GM18867 (cell line): ENCODE data around the gene CDHR5.
"Not testable (repeated sequence)": the region's sequence is repeated elsewhere in the genome, so short reads cannot be mapped to it uniquely, and the experiment has no call there.

ENCODE experiments used
- ATAC-seq: cut with Tn5 transposase; IDR thresholded peaks from one replicate; pipeline ENCODE4 v1.9.1; 2021; ENCODE audit warnings: mild to moderate bottlenecking, moderate library complexity; ENCODE audit not compliant: unreplicated experiment

Gene CDHR5

DNA sequence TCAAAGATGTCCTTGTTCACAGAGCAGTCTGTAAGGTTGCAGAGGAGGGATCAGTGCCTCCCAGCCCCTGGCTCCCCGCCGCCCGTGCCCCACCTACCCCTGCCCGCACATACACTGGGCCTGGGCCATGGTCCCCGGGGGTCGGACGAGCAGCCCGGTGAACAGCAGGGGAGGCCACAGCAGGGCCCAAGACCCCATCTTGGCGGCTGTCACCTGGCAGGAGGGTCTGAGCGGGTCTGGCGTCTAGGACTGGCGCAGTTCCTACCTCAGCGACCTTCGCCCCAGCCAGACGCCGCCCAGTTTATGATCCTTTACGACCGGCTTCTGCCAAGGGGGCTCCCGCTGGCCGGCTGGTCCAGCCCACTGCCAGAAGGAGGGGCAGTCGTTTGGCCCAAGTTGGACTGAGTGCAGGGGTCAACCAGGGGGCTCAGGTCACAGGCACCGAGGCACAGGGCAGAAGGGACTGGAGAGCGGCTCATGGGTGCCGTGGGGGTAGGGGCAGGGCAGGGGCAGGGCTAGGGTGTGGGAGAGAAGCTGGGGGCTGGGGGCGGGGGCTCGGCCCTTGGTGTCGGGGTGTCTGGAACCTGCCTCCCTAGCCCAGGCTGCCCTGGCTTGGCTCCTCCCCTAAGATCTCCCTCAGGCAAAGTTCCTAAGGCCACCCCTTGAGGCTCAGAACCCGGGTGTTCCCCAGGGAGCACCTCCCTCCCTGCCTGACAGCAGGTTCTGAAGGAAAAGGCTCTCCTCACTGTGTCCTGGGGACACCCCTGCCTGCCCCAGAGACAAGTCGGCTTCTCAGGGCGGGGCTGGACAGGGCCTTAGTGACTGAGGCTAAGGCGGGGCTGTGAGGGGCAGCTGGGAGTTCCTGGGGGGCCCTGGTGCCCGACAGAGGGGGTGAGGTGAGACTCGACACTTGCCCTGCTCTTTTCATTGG lies at the start of gene CDHR5:
TSS of gene CDHR5 (minus strand) at position 251 of the 931 bp plus-strand sequence. CDS start at position 198, 53 bp downstream.
- ATAC-seq: no peak

DNA sequence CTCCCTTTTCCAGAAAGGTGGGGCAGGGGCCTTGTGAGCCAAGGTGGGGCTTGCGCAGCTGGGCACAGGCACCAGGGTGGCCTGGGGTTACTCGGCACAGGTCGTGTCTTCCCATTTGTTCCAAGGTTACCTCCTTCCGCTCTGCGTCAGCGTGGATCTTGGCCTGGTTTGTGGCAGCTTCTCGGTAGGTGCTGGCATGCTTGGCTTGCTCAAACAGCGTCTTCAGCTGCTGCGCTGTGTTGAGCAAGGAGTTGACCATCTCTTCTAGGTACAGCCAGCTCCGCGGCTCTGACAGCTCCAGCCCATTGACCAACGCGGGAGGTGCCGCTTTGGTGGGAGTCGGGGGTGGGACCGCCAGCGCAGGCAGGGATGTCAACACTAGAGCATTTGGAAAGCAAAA lies 49.7 kb upstream of the CDHR5 start:
- no peak for ATAC-seq

DNA sequence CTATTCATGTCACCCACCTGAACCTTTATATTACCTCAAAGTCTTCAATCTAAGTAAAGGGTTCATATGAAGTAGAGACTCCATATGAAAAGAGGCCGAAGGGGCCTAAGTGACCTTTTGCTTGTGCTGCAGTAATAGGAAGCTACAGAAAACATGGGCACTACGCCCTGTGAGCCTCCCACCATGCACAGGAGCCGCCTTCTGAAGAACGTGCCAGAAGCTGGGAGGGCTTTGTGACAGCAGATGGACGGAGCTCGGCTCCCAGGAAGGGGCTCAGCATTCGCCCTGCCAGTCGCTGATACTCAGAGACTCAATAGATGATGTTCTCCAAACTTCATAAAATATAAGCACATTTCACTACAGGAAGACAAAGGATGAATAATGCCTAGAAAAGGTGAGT lies 49.1 kb upstream of the CDHR5 start:
- ATAC-seq: no peak

- ATAC-seq: no peak
These were observed 41.0 kb upstream of the CDHR5 start for GRCh38 chr11:665704-666281.

GRCh38 chr11:665062-665703 lies 40.4 kb upstream of the CDHR5 start:
- no peak for ATAC-seq

GRCh38 chr11:662689-663274 lies 38.0 kb upstream of the CDHR5 start:
- ATAC-seq: no peak

DNA sequence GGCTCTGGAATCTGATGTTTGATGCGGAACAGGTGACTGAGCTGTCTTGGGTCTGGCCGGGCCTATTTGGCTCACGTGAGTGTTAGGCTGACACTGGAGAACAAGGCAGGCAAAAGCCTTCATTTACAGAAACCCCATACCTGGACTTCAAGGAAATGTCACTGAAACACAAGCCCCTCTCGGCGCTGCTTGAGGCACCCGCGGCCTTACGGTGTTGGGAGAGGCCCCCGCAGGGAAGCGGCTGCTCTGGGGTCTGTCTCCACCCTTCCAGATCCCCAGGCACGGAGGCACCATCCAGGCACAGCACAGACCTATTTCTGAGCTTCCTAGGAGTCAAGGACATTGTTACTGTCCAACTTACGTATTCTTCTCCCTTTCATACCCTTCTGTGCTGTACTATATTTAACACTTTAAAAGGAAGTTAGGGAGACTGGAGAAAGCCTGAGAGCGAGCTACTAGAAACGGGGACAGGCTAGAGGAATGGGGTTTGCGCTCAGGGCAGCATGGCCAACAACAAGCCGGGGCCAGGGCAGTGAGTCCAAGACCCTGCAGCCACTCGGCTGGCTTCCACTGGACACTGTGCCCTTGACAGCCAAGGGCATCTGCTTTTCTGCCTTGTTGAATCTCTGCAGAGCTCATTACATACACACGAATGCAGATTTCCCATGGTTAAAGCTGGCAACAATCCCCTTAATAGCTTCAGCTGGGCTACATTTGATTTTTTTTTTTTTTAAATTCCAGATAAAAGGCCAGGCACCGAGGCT lies 36.1 kb upstream of the CDHR5 start:
- ATAC-seq: no peak

DNA sequence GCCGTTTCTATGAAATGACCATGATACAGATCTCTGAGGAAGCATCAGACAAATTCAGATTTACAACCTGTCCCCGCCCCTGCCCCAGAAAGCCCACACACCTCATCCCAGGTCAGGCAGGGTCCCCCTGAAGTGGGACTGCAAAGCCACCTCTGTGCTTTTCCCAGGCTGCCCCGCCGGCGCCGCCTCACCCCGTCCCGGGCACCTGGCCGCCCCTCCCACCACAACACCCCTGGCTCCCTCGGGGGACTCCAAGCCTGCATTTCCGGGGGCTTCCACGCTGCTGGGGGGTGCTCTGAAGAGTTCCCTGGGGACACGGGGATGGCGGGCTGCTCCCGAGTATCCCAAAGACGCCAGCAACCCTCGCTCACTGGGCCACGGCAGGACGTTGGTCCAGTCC lies 35.5 kb upstream of the CDHR5 start:
- ATAC-seq: no peak

DNA sequence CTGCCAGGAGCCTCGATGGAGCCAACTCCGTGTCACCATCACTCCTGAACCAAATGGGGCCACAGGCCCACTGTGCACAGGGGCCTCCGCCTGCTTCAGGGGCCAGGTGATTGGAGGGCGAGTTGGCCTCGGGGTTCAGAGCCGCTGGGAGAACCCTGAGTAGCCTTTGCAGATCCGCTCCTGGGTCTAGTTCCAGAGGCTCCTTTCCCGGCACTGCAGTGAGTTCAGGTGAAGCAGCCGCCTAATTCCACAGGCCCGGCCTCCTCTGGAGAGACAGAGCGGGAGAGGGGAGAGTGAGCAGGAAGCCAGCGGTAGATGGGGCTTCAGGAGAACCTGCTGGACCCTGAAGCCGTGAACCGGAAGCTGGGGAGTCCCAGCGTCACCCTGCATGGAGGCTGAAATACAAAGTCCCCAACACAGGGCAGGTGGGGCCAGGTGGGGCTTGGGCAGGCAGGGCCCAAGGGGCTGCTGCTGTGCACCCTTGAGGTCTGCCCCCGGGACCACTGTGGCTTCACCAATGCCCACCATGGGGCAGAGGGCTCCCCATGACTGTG lies 34.9 kb upstream of the CDHR5 start:
- no peak for ATAC-seq

DNA sequence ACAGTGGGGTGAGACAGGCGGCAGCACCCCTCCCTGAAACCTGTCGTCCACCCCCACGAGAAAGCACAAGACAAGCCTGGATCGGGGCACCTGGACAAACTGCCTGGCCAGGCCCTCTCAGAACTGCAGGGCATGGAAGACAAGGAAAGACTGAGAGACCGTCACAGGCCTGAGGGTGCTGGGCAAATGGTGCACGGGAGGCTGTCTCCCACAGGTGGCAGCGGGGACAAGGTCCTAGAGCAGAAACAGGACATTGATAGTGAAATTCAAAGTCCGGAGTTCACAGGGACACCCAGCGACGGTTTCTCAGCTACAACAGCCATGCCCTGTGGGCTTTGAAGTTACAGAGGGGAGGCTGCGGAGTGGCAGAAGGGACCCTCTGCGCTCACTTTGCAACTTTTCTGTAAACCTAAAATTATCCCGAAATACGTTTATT lies 33.0 kb upstream of the CDHR5 start:
- no peak for ATAC-seq

DNA sequence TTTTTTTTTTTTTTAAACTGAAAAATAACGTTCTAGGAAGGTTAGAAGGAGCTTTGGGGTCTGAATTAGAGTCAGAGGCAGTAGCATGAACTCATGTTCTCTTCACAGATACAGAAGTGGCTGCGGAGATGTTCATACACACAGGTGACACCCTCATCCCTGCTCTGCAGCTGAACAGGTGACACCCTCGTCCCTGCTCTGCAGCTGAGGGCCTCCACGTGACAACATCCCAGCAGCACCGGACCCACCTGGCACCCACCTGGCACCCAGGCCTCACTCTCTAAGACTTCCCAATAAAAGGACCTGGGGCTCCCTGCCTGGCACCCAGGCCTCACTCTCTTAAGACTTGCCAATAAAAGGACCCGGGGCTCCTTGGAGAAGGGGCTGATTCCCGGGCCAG lies 32.1 kb upstream of the CDHR5 start:
- ATAC-seq: no peak

DNA sequence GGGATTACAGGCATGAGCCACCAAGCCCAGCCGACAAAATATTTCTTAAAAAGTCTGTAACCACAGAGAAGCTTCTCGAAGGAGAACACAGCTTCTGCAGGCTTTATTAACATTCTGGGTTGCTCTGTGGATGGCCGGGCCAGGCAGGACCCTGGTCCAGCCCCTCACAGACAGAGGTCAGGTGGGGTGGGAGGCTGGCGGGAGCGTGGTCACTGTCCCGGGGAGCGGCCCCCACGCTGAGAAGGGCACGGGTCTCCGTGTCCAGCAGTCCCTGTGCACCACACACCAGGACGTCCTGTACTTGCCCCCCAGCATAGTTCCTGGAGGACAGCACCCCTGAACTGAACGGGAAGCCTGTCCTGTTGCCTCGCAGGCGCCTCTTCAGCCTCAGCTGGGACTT lies 31.7 kb upstream of the CDHR5 start:
- no peak for ATAC-seq

GRCh38 chr11:655036-655726 lies 30.4 kb upstream of the CDHR5 start:
- no peak for ATAC-seq

DNA sequence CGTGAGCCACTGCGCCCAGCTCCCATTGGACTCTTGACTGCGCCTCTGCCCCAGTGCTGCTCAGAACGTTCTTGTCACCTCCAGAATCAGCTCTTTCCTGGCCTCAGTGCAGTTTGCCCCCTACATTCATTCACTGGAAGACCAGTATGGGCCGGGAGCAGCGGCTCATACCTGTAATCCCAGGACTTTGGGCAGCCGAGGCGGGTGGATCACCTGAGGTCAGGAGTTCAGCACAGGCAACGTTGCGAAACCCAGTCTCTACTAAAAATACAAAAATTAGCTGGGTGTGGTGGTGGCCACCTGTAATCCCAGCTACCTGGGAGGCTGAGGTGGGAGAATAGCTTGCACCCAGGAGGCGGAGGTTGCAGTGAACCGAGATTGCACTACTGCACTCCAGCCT lies 29.7 kb upstream of the CDHR5 start:
- ATAC-seq: not testable (repeated sequence)

DNA sequence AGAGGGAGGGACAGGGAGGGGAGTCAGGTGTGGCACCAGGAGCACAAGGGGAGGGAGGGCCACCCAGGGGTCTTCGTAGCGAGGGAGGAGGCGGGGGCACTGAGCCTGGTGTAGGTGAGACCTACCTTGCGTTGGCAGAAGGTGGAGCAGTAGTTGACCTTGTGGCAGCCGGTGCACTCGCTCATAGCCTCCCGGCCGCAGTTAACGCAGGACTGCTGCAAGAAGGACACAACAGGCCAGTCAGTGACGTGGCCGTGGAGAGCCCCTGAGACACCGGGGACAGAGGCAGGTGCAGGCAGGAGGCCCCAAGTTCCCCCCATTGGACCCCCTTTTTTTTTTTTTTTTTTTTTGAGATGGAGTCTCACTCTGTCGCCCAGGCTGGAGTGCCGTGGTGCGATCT lies 29.1 kb upstream of the CDHR5 start:
- no peak for ATAC-seq

DNA sequence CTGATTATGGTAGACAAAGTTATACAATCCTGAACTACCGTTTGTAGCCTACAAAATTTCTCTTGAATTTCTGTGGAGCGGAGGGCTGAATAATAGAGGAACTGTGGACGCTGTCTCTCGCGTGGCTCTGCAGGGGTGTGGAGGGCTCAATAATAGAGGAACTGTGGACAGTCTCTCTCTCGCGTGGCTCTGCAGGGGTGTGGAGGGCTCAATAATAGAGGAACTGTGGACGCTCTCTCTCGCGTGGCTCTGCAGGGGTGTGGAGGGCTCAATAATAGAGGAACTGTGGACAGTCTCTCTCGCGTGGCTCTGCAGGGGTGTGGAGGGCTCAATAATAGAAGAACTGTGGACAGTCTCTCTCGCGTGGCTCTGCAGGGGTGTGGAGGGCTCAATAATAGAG lies 28.4 kb upstream of the CDHR5 start:
- ATAC-seq: not testable (repeated sequence)

DNA sequence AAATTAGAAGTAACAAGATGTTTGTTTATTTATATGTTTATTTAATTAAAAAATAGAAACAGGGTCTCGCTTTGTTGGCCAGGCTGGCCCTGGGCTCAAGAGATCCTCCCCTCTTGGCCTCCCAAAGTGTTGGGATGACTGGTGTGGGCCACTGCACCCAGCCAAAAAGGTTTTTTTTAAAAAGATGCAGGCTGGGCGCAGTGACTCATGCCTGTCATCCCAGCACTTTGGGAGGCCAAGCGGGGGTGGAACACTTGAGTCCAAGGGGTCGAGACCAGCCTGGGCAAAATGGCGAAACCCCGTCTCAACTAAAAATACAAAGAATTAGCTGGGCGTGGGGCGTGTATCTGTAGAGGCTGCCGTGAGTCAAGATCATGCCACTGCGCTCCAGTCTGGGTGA lies 25.7 kb upstream of the CDHR5 start:
- no peak for ATAC-seq

- not testable (repeated sequence) for ATAC-seq
These were observed 23.0 kb upstream of the CDHR5 start for GRCh38 chr11:647672-648158.

DNA sequence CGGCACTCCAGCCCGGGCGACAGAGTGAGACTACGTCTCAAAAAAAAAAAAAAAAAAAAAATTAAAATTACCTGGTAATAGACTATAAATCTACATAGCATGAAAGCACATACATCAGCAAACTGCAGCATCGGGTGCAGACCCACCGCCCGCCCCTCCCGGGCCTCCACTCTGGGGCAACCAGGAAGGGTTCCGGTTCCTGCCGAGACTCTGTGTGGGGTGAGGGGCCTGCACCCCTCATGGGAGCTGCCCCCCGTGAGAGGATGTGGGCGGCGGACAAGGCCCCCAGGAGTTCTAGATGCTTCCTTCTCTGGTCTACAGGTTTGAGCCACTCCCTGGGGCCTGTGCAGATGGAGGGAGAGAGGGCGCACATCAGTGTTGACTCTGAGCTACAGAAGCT lies 21.5 kb upstream of the CDHR5 start:
- no peak for ATAC-seq

DNA sequence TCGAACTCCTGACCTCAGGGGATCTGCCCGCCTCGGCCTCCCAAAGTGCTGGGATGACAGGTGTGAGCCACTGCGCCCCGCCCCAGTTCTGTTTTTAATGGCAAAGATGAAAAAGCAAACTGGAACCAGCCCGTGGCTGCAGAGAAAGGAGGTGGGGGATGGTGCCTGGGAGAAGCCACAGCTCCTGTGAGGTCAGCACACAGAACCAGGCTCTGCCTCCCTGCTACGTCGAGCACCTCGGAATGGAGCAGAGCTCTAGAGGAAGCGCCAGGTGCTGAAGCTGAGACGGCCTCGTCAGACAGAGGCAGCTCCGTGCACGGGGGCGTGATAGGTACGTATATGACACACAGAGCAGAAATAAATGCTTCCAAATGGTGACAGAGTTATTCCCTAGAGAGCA lies 20.8 kb upstream of the CDHR5 start:
- ATAC-seq: no peak
